NCI-H2107 treated with DMSO at 0.1 percent for 48 hours (cell line): ENCODE data around the gene FOXP1.

Experiments used
- DNase-seq: peaks from one replicate; lab custom pipeline; 2025; ENCODE audit not compliant: unreplicated experiment; lab: John Stamatoyannopoulos, UW

FOXP1 gene

DNA sequence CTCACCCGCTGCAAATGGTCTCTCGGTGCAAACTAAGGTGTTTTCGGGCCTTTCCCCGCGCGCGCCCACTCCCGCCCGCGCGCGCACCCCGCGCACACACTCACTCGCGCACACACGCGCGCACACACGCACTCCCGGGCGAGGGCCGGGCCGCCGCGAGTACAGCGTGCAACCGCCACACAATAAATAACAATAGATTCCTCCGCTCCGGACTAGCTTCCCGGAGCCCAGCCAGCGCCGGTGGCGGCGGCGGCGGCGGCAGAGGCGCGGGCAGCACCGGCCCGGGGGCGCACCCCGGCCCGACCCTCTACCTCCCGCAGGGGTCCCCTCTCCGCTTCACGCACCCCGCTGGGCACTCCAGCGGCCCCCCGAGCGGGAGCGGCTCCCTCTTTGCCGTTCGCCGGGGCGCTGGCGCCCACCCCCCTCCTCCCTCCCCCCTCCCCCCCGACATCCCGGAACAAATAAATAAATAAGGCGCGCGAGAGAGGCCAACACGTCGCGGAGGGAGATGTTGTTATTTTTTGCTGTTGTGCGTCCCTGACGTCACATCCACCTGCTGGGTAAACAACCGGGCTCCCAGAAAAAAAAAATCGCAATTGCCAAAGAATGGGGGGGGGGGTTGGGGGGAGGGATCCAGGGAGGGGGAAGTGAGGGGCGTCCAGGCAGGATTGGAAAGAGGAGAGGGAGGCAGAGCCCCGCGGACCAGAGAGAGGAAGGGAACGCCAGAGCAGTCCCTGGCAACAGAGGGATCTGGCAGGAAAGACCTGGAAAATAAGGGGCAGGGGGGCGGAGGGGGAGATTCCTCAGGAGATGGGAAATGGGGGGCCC is at the start of gene FOXP1:
FOXP1 (minus strand) TSS at position 163 of the 828 bp plus-strand sequence. CDS start 385,347 bp downstream, outside the sequence.
- DNase-seq, result peak; percentile 10

DNA sequence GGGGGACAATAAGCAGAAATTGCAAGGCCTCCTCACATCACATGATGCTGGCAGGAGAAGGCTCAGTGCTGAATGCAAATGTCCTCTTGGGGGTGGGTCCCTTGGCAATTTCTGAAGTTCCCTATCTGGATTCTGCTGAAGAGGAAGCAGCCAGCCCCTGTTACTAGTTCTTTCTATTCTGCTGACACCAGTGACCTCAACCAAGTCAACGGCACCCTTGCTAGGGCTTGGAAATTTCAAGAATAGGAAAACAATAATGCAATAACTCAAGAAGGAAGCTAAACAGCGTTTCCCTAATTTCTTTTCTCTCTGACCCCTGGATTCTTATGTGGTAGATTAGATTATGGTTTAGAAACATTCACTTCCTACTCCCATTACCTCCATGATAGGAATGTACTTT is 46.2 kb upstream of the FOXP1 start:
- no peak for DNase-seq

DNA sequence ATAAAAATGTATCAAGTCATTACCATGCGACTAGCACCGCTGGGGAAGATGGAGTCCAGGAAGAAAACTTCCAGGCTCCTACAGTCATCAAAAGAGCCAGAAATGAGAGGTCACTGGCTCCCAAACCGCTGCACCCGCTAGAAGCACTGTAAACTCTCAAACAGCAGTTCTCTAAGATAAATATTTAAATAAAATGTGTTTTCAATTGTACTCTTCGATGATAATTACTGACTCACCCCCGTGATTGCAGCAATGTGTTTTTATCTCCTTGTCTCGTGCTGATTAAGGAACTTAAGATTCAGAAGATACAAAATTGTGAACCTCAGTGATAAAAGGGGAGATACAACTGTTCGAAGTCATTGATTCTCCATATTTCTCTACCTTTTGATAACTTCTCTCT is 45.8 kb upstream of the FOXP1 start:
- no peak for DNase-seq

DNA sequence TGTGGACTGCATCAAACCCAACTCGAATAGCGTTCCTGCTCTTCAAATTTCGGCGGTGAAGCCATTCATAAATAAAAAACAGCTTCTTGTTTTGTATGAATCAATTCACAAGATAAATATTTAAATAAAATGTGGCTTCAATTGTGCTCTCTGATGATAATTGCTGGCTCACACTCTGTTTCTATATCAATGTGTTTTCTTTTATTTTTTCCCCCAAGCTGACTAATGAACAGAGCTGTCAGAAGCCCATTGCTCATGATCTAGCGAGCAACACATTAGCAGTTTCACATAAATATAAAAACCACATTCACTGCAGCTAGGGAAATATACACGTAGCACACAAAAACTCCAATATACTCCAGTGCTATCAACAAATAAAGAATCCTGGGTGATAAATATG is 45.0 kb upstream of the FOXP1 start:
- no peak for DNase-seq

DNA sequence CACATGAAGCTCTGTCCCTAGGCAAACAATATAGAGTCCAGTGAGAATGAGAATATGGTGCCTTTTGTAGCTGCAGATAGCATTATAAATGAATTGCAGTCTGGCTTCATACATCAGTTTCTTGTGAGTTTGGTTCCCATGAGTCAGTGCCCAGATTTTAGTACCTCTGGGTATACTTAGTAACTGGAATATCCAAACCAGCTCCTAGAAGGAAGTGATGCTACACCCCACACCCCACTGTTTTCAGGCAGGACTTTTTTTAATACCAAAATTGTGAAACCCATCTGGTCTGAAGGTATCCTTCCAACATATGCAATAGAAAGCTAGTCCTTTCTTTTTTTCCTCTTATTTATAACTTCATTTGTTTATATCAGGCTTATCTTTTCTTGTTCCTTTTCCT is 42.1 kb upstream of the FOXP1 start:
- no peak for DNase-seq

DNA sequence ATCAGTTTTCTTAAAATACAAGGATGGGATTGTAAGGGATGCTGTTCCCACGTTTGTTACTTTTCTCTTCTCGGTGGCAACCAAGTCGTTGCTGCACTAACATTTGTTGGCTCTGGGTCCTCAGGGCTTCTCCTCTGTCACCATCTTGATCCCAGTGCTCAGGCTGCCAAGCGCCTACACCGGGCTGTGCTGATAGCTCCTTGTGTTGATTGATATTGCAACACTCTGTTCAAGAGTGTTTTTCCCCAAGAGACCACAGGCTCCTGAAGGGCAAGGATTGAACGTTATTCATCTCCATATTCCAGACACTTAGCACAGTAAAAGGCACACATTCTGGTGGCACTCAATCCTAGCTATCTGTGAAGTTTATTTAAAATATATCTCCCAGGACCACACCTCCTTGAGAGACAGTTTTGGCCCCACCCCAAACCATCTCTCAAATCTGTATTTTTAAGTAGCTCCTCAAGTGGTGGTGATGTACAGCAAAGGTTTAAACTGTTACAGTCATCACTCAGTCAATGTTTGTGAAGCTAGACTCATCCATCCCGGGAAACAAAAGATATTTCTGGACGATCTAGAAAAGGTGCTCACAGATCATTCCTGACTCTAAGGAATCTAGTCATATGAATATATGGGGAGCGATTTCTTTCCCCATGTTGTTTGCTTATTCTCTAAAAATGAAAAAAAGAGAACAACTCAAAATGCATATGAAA is 38.5 kb upstream of the FOXP1 start:
- no peak for DNase-seq

DNA sequence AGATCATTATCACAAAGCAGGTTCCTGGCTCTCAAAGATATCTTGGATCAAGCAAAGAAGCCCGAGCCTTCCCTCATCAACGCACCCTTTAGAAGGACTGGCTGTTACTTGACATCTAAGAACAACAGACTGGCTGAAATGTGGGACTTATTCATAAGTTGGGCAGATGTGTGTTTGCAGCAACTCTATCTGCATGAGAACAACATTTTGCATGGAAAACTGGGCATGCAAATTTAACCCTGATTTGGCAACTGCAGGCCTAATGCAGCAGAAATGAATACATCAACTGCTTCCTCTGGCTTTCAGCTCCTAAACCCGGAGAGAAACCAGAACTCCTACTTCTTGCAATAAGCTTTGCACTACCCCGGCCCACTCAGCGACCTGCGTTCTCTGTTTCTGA is 35.0 kb upstream of the FOXP1 start:
- no peak for DNase-seq

DNA sequence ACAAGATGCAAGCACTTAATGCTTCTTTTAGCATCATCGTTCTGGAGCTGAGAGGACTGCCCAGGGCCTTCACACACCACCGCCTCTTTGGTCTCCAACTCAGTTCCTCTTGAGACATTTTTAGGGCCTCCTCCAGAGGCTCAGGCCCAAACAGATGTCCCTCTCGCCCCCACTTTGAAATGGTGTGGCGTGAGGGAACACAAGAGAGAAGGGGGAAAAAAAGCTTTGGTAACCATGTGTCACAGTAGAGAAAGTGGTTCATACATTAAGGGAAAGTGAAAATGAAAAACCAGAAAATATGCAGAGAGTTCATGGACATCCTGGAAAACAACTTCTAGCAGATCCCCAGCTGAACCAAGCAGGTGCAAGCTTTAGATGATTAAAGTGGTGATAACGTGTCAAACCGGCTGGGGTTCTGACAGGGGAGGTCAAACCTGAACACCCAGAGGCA is 33.1 kb upstream of the FOXP1 start:
- no peak for DNase-seq

DNA sequence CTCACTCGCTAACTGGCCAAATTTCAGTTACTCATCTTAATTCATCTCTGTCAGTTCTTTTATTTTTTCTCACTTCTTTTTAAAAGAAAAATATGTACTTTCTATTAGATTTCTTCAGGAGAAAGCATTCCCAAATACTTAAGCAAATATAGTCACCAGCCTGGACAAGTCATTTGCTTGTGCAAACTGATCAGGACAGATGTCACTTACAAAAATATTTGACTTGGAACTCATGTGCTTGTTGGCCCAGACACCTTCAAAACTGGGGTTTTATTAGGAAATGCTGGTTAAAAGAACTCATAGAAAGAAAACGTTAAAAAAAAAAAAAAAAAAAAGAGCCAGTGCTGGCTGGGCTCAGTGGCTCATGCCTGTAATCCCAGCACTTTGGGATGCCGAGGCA is 31.3 kb upstream of the FOXP1 start:
- no peak for DNase-seq

DNA sequence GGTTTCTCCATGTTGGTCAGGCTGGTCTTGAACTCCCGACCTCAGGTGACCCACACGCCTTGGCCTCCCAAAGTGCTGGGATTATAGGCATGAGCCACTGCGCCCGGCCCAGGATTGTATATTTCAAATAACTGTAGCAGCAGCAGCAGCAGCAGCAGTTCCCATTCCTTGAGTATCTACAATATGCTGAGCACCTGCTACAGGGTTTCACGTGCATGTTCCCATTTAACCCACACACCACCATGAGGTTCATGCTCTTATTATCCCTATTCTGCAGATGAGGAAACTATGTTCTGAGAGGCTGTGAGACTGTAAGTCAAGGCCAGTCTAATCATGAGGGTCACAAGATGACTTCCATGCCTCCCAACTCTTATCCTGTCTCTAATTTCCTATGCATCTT is 30.9 kb upstream of the FOXP1 start:
- no peak for DNase-seq

DNA sequence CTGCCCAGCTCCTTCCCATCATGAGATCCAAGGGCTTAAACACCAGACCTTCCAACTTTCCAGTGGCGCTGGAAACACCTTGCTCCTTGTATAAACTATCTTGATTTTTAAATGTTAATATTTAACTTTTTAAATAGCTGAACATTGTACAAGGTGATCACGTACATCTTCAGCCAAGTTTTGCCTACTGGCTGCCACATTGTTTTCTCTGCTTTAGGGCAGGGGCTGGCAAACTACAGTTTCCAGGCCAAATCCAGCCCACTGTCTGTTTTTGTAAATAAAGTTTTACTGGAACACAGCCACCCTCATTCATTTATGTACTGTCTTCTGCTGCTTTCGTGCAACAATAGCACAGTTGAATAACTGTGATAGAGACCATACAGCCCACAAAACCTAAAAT is 27.6 kb upstream of the FOXP1 start:
- DNase-seq, result no peak

DNA sequence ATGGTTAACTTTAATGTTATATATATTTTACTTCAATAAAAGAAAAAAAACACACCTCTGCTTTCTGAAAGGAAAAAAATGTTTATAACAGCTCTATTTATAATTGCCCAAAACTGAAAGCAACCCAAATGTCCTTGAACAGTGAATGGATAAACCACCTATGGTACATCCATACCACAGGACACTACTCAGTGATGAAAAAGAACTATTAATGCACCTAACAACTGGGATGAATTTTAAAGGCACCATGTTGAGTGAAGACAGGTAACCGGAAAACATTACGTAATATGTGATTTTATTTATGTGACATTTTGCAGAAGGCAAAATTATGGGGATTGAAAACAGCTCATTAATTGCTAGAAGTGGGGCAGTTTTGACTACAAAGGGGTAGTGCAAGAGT is 23.8 kb upstream of the FOXP1 start:
- DNase-seq, result no peak

DNA sequence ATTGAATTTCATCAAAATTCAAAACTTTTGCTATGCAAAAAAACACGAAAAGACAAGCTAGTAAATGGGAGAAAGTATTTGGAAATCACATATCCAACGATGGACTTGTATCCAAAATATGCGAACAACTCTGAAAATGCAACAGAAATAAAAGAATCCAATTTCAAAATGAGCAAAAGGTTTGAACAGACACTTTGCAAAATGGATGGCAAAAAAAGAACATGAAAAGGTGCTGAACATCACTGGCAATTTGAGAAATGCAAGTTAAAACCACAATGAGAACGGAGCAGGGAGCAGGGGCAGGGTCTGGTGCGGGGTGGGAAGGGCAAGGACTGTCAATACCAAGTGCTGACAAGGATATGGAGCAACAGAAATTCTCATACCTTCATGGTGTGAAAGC is 23.1 kb upstream of the FOXP1 start:
- DNase-seq, result no peak

DNA sequence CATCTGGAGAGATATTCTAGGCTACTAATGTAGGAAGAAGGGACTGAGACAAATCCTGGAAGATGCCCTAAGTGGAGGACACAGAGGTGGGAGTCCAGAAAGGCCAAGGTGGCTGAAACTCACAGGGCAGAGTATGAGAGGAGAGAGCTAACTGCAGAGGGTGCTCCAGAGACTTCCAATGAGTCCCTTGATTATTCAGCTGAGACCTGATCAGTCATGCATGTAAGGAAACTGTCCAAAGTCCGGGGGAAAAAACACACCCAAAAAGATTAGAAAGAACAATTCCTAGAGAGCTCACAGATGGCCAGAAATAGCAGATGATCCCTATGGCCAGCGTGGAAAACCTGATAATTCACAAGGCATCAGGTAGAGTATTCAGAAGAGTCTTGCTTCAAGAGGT is 18.7 kb upstream of the FOXP1 start:
- no peak for DNase-seq

DNA sequence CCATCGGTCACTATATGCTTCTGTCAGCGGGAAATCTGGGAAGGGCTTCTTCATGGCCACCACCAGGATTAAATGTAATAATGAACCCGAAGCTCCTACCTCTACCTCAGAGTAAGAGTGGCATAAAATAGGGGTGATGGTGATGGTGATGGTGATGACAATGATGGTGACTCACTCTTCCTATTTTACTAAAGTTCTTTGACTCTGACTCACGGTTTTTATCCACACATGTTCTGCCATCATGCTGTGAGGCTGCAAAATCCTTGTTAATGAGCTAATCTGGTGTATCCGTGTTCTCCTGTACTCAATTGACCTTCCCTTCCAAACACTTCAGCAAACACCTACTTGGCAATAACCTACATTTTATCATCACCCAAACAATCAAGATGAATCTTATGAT is 18.3 kb upstream of the FOXP1 start:
- DNase-seq, result no peak

DNA sequence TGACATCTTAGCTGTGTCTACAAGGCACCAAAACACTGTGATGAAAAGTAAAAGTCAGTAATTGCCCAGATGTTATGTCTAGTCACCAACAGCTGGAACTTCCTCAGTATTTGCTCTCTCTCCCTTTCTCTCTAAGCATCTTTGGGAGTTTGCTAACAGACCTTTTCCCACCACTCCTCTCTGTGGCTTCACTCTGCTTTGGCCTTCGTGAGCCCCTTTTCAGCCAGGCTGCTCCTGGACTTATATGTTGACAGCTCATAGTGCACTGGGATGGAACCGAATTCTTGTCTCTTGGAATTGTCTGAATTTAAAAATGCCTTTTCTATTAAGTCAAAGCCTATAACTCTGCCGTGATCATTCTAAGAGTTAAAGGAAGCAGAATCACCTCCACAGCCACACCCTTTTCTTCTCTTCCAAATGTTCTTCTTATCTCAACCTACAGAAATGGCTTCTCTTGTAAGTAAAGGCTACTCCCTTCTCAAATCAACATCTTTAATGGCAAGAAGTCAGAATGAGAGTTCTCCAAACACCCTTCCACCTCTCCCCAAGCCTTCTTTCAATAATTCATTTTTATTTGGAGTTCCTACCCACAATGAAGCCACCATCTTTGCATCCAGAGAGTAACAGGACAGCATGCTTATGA is 17.2 kb upstream of the FOXP1 start:
- DNase-seq, result no peak

DNA sequence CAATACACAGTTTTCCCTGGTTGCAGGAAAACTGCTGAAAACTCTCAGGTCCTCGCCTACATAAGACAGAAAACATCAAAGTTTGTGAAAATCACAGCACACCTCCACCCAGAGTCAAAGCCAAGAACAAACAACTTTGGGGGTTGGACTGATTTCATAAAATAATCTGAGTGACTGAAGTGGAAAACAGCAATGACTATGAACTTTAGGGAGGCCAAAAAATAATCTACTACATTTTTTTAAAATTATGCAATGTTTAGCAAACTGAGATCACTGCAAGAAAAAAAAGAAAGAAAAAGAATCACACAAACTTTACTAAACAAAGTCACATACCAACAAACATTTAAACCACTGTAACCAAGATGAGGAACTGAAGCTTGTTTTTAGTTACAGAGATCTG is 15.9 kb upstream of the FOXP1 start:
- DNase-seq, result no peak

DNA sequence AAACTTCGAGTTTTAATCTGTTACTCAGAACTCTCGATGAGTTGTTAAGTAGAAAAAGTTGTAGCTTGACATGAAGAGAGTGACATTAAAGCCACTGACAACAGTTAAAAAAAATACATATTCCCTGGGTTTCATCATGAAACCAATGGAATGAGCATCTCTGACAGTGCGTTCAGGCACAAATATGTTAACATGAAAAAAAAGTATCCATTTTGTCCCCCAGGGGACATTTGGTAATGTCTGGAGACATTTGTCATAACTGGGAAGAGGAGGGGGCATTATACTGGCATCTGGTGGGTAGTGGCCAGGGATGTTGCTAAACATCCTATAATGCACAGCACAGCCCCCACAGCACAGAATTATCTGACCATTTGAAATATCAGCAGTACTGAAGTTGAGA is 14.8 kb upstream of the FOXP1 start:
- no peak for DNase-seq

DNA sequence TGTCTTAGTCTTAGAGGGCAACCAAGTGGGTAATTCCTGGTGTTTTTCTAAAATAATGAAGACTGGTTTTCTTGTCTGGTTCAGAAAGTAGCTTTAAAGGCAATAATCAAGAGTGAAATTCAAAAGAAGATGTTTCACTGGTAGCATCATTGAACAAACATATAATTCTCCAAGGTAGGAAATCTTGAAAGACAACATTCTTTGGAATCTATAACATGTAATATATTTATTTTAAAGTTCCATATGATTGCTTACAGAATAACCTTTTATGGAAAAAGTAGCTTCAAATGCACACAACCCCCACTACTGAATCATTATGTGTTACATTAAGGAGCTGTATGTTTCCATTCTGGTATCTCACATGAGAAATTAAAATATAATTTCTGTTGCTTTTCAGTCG is 13.8 kb upstream of the FOXP1 start:
- no peak for DNase-seq

DNA sequence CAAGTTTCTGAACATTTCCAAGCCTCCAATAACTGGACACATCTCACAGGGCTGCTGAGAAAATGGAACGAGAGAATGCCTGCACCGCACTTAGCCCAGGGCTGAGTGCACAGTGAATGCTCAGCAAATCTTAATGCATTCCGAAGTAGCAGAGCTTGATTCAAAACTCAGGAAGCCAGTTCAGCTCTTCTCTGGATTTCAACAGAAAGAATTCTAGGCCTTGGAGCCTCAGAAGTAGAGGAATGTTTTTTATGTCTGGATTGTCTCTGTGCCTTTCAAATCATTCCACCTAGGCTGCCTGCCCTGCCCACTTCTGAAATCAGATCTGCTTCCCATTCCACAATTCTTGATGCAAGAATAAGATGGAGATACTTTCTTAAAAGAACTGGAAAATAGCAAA is 9.6 kb upstream of the FOXP1 start:
- no peak for DNase-seq

DNA sequence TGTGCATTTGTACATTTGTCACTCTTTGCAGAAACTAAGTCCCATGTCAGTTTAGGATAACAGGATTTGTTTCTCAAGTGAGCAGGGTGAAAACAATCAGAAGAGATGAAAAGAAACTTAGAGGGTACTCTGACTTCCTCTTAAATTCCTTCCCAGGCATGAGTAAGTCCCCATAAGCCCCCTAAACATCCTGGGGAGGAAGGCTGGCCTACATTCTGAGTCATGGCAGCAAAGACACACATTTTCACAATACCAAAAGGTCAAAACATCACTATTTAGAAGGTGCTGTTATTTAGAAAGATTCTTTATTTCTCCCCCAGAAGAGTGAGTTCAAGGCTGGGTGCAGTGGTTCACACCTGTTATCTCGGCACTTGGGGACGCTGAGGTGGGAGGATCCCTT is 7.6 kb upstream of the FOXP1 start:
- DNase-seq, result no peak

DNA sequence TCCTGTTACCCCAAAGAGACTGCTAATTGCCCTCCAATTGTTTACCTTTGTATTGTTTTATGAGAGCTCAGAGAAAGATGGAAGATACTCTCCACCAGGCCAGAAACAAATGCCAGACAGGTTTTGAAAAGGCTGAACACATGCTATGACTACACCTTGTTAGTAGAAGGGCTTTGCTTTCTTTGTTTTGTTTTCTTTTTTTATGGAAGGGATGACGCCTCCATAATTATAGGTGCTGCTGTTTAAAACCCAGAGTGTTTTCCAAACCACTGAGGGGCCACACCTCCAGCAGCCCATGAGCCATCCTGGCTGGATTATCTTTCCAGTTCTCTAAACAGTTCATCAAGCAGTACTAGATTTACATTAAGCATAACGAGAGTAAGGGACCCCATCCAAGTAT is 5.6 kb upstream of the FOXP1 start:
- DNase-seq, result no peak
